GM21360 (cell line): ENCODE data around the gene DOK7.
"Not testable (repeated sequence)": the region's sequence is repeated elsewhere in the genome, so short reads cannot be mapped to it uniquely, and the experiment has no call there.

Source experiments
- ATAC-seq: cut with Tn5 transposase; IDR thresholded peaks from one replicate; pipeline ENCODE4 v1.9.1; 2021; ENCODE audit warnings: mild to moderate bottlenecking, moderate library complexity; ENCODE audit not compliant: unreplicated experiment

DOK7 gene

DNA sequence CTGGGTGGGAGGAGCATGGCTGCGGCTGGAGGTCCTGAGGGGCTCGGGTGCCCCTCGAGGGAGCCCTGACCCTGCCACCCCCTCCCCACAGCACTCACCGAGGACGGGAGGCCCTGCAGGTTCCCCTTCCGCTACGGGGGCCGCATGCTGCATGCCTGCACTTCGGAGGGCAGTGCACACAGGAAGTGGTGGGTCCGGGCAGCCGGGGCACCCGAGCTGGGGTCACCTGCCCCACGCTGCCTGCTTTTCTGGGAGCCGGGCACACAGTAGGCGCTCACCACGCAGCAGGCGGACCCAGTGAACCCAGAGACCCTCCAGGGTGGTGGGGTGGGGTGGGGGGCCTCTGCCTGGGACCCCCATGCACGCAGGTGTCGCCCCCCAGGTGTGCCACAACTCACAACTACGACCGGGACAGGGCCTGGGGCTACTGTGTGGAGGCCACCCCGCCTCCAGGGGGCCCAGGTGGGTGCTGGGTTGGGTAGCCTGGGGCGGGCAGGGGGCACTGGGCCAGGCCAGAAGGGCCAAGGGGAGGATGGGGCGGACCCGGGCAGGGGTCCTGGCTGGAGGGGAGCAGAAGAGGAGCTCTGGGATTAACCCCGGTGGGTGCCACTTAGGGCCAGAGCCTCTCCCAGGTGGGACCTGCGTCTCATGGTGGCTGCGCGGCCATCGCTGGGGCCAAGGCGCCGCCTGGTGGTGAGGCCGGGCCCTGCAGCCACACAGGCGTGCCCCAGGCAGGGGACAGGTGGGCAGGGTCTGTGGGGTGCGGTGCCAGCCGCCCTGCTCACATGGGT, 20.0 kb upstream of the DOK7 start:
- no peak for ATAC-seq

GRCh38 chr4:3443750-3444309, 19.3 kb upstream of the DOK7 start:
- ATAC-seq: no peak

- no peak for ATAC-seq
These were observed 18.6 kb upstream of the DOK7 start for GRCh38 chr4:3444351-3445110.

GRCh38 chr4:3445111-3445820, 17.8 kb upstream of the DOK7 start:
- ATAC-seq: no peak

DNA sequence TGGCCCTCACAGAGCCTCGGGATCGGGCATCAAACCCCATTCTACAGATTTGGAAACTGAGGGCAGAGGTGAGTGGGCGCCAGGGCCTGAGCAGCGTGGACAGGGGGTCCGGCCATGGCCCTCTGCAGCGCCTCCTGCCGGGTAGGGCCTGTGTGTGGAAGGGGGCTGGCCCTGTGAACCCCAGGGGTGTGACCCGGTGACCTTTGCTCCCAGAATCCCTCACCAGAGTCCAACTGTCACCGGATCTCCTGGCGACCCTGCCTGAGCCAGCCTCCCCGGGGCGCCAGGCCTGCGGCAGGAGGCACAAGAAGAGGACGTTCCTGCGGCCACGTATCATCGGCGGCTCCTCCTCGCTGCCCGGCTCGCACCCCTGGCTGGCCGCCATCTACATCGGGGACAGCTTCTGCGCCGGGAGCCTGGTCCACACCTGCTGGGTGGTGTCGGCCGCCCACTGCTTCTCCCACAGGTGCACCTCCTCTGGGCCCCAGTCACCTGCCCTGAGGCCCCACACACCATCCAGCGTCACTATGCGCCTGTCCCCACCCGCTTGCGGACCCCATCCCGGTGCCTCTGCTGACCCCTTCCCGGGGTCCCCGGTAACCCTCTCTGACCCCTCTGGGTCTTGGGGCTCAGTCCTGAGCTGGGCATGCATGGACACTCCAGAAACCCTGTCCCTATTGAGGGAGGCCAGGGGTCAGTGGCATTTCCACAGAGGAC, 17.1 kb upstream of the DOK7 start:
- no peak for ATAC-seq

GRCh38 chr4:3446631-3447320, 16.3 kb upstream of the DOK7 start:
- ATAC-seq: no peak

GRCh38 chr4:3447431-3448395, 15.4 kb upstream of the DOK7 start:
- ATAC-seq: no peak

GRCh38 chr4:3449047-3449573, 14.0 kb upstream of the DOK7 start:
- no peak for ATAC-seq

- no peak for ATAC-seq
These were observed 13.3 kb upstream of the DOK7 start for GRCh38 chr4:3449574-3450534.

DNA sequence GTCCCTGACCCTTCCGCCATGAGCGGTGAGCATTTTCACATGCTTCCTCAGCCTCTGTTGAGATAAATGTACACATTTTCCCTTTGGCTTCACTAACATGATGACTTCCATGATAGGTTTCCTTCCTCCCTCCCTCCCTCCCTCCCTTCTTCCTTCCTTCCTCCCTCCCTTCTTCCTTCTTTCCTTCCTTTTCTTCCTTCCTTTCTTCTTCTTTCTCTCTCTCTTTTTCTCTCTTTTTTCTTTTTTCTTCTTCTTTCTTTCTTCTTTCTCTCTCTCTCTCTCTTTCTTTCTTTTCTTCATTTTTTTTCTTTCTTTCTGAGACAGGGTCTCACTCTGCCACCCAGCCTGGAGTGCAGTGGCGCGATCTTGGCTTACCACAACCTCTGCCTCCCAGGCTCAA, 12.5 kb upstream of the DOK7 start:
- ATAC-seq: no peak

DNA sequence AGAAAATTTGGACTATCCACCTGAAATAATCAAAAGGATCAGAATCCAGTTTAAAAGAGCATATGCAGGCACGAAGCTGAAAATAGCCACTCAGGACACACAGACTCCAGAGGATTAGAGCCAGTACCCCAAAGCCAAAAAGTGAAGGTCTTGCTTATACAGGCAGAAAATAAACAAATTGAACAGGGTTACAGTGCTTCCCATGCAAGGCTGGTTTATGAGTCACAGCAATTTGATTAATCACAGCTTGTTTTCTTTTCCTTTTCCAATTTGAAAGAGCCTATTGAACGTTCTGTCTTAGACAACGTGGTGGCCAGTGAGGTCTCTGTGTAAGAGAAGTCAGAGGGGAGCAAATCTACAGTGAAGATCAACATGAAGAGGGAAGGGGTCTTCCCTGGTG, 11.2 kb upstream of the DOK7 start:
- no peak for ATAC-seq

GRCh38 chr4:3452376-3452775, 10.7 kb upstream of the DOK7 start:
- no peak for ATAC-seq

- not testable (repeated sequence) for ATAC-seq
These were observed 7.5 kb upstream of the DOK7 start for GRCh38 chr4:3455596-3455995.

DNA sequence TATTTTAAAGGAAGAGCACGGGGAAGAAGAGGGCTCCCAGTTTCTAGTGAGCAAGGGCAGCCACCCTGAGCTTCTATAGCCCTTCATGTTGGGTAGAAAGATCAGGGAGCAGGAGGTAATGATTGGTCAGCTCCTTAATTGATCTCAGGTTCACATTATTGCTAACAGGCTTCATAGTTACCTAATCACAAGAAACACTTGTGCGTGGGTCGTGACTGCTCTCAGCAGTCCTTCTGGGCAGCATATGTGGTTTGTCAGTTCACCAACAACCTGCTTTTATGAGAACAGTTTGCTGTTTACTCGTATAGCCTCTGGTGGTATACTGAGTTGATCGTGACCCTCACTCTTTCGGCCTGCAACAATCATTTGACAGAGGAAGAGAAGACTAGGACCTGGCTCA, 4.7 kb upstream of the DOK7 start:
- ATAC-seq: no peak

DNA sequence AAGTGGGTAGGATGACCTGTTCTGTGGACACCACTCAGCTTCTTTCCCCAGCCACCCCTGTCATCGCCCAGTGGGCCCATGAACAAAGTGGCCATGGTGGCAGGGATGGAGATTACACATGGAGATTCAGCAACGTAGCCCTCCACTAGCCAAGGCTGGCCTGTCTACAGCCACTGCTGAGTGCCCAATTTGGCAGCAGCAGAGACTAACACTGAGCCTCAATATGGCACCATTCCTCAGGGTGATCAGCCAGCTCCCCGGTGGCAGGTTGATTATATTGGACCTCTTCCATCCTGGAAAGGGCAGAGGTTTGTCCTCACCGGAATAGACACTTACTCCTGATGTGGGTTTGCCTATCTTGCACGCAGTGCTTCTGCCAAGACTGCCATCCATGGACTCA, 4.0 kb upstream of the DOK7 start:
- ATAC-seq: not testable (repeated sequence)

GRCh38 chr4:3460926-3461325, 2.2 kb upstream of the DOK7 start:
- ATAC-seq: no peak

GRCh38 chr4:3461515-3462291, 1.4 kb upstream of the DOK7 start:
- ATAC-seq: no peak
